Prostate gland (tissue), 2 donors: ENCODE results near the gene TVP23C.
"Not testable (repeated sequence)": the region's sequence is repeated elsewhere in the genome, so short reads cannot be mapped to it uniquely, and the experiment has no call there.

Experiments used
- CTCF ChIP-seq, 4 experiments: fragments of 200-600 bp in 2 of 4; fragments of 450-650 bp in 2 of 4; sonication (generic) in 2 of 4; IDR thresholded peaks; 1 replicate in 3 of 4; 2 replicates in 1 of 4; pipeline ENCODE4 v1.5.1; 2016 to 2019; ENCODE audit warnings: antibody characterized with exemption in 4 of 4, mild to moderate bottlenecking in 2 of 4, moderate library complexity in 2 of 4
- POLR2AphosphoS5 ChIP-seq: sonication (generic); formaldehyde crosslinking; IDR thresholded peaks from one replicate; pipeline ENCODE4 v1.6.1; 2017; ENCODE audit warnings: antibody characterized with exemption

DNA sequence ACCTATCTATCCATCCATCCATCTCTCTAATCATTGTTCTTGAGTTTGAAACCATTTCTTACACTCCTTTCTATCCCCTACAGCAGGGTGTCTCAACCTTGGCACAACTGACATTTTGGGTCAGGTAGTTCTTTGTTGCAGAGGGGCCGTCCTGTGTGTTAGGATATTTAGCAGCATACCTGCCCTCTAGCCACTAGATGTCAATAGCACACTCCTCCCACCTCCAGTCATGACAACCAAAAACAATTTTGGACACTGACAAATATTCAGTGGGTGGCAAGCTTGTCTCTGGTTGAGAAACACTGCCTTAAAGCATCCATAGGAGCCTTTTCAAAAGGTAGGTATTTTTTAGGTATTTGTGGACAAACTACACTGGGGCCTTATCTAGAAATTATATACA, 10.4 kb downstream of the TVP23C start:
- not testable (repeated sequence) for TF ChIP-seq CTCF (IDR thresholded peaks at IDR 0.05); POLR2AphosphoS5
